ENCODE data around the gene EBF3.
A peak's percentile ranks its signal among the peaks of the same experiment; 100 is the strongest.

Gene EBF3, protein sequence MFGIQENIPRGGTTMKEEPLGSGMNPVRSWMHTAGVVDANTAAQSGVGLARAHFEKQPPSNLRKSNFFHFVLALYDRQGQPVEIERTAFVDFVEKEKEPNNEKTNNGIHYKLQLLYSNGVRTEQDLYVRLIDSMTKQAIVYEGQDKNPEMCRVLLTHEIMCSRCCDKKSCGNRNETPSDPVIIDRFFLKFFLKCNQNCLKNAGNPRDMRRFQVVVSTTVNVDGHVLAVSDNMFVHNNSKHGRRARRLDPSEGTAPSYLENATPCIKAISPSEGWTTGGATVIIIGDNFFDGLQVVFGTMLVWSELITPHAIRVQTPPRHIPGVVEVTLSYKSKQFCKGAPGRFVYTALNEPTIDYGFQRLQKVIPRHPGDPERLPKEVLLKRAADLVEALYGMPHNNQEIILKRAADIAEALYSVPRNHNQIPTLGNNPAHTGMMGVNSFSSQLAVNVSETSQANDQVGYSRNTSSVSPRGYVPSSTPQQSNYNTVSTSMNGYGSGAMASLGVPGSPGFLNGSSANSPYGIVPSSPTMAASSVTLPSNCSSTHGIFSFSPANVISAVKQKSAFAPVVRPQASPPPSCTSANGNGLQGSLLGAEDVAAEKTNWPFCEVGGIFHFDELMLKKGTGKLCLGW

GRCh38 chr10:129963641-129964501, at the start of gene EBF3:
TSS of gene EBF3 (minus strand) at chr10:129964274. CDS start at chr10:129963768, 506 bp downstream.
- peak in 2 of 4 experiments; percentile 15 to 29 for DNase-seq

DNA sequence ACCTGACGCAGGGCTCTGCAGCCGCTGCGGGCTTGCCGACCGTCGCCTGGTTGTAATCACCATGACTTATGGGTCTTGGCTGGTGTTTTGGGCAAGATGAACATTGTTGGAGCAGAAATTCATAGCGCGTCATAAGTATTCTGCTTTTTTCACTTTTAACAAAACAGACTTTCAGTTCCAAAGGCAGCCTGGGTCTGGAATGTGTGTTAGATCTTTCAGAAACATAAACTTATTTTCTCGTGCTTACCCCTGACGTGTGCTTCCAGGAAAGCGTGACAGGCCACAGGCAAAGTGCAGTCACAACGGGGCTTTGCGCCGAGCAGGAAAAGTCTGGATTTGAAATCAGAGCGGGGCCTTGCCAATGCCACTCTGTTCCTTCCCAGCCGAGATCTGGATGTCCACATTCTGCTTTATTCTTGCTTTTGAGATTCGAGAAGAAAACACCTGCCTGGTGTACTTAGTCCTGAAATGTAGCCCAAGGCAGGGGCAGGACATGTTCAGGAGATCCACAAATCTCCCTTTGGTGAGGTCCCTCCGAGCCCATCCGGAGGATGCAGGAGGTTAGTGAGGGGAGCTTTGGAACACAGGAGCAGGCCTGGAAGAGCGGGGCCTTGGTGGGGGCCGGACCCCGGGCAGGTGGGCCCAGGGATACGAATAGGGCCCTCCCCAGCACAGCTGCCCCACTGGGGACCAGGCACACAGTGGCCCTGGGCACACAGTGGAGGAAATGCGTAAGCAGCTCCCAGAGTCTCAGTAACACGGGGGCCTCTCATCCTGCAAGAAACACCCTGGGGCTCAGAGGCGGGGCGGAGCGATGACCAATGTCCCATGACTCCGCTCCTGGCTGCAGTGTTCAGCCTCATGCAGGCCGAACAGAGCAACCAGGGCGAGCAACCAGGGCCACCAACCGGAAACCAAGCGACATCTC, 49.5 kb upstream of the EBF3 start:
- DNase-seq = no peak

GRCh38 chr10:130012129-130012528, 48.1 kb upstream of the EBF3 start:
- no peak for DNase-seq

GRCh38 chr10:130010653-130011052, 46.6 kb upstream of the EBF3 start:
- DNase-seq = no peak

DNA sequence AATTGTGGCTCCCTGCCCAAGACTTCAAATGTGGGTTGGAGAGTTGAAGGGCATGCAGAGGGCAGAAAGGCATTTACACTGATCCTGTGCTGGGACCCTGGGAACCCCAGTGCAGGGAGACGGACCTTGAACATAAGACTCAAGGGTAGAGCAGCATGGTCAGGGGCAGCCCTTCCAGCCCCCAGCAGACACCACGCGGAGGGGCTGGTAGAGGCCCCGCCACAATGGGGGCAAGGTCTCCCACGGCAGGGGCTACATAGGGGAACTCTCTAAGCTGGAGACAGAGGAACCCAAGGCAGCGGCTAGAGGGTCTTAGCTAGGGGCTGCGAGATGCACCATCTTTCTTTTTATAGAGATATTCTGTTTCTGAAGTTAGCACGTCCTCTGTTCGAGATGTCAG, 45.2 kb upstream of the EBF3 start:
- no peak for DNase-seq

GRCh38 chr10:130003787-130004613, 39.9 kb upstream of the EBF3 start:
- DNase-seq = no peak

- DNase-seq = no peak
Measured at GRCh38 chr10:130003166-130003565, 39.1 kb upstream of the EBF3 start.

DNA sequence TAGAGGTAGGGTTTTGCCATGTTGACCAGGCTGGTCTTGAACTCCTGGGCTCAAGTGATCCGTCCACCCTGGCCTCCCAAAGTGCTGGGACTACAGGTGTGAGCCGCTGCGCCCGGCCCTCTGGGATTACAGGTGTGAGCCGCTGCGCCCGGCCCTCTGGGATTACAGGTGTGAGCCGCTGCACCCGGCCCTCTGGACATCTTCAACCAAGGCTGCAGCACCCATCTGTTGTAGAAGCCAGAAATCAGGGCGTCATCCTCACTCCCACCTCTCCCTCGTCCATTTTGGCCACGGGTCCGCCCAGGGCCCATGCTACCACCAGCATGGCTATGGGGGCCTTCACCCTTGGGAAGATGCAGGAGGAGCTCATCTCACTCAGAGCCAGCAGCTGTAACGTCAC, 38.5 kb upstream of the EBF3 start:
- no peak for DNase-seq

- no peak for DNase-seq
Measured at GRCh38 chr10:130000918-130001317, 36.8 kb upstream of the EBF3 start.

DNA sequence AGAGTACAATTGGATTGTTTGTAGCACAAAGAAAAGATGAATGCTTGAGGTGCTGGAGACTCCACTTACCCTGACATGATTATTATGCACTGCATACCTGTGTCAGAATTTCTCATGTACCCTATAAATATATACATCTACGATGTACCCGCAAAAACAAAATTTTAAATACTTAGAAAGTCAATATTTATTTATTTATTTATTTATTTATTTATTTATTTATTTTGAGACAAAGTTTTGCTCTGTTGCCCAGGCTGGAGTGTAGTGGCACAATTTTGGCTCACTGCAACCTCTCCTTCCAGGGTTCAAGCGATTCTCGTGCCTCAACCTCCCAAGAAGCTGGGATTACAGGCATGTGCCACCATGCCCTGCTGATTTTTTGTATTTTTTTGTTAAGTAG, 35.1 kb upstream of the EBF3 start:
- DNase-seq = no peak

DNA sequence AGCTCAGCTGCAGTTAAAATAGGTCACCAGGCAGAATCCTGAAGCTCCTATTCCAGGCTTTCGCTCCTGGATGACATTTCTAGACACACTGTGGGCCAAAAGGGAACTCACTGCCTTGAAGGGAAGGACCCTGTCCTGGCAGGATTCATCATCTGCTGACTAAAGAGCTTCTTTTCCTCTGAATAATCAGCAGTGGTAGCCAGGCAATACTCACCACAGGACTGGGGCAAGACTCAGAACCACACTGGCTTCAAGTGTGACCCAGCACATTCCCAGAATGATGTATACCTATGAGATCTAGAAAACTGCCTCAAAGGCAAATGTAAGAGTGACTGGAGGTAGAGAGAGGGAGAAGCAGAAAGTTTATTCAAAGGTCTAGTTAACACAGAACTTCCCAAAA, 29.5 kb upstream of the EBF3 start:
- no peak for DNase-seq

GRCh38 chr10:129992356-129992755, 28.3 kb upstream of the EBF3 start:
- DNase-seq = no peak

- DNase-seq = no peak
Measured at GRCh38 chr10:129982825-129983224, 18.8 kb upstream of the EBF3 start.

- no peak for DNase-seq
Measured at GRCh38 chr10:129978980-129979379, 14.9 kb upstream of the EBF3 start.

DNA sequence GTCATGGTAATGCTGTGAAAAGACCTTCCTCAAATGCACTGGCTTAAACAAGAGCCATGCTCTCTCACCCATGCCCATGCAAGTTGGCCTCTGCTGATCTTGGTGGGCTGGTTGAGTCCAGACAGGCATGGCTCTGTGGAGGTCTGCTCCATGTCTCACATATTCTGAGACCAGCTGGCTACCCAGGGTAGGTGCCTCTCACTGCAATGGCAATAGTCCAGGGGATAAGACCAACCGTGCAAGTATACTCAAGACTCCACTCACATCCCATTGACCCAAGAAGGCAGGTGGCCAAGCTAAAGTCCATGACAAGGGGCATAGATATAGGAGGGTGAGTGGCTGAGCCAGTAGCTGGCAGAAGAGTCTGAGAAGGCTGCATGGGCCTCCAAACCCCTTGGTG, 14.2 kb upstream of the EBF3 start:
- no peak for DNase-seq

GRCh38 chr10:129977794-129978193, 13.7 kb upstream of the EBF3 start:
- no peak for DNase-seq

- no peak for DNase-seq
Measured at GRCh38 chr10:129973674-129974059, 9.6 kb upstream of the EBF3 start.

DNA sequence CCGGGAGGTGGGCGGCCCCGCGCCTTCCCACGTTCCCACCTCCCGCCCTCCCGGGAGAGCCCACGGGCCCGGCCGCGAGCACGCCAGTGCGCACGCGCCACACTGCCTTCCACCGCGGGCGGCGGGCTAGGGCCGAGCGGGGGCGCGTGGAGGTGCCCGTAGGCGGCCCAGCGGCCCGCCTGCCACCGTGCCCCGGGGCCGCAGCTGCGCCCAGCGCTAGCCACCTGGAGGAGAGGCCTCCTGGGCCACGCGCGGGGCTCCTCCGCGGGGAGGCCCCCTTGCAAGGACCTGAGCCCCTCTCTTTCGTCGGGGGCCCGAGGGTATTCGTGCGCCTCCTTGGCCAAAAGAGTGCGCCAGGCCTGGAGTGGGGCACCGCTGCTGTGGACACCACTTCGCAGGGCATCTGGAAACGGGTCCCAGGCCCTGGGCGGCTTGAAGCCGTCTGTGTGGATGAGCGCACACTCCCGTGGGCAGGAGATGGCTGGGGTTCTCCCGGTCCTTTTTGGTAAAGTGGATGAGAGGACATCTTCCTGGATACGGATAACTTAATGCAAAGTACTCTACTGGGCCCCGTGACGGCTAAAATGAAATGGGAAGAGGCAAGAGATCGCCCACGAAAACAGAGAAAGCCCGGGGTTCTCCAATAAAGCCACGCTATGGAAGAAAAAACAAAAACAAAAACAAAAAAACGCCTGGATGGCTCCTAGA, 9.0 kb upstream of the EBF3 start:
- no peak for DNase-seq

DNA sequence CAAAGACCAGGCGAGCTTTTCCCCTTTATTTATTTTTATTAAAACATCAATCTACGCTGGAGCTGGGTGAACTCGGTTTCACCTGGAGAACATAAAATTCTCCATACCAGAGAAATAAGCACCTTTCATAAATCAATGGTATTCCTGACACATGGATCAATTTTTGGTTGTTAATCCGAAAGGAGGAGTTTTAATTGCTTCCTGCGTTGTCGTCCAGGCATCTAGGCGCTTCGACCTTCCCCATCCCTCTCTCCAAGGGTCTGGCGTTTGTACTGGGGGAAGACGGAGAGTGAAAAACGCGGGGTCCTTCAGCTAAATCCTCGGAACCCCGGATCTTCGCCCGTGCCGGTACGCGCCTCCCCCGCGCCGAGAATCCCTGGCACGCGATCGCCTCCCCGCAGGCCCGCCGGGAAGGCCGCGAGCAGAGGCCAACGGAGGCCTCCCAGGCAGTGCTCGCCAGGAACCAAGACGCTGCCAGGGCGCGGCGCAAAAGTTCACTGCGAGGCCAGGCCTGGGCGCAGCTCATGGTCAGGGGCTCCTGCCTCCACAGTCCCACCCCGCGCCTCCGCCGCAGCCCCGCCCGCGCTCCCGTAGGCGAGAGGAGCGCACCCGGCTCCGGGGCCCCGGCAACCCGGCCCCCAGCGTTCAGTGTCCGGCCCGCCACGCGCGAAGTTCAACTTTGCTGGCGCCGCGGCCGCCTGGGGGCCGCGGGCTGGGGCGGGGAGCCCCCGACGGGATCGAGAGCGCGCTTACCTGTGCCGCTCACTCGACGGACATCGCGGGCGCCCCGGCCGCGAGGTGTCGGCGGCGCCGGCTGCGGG, 8.3 kb upstream of the EBF3 start:
- DNase-seq = no peak
